IMR-90 (cell line): ENCODE measurements around the gene FAM163A.

Experiments
- CEBPB ChIP-seq: IDR thresholded peaks from 2 replicates; pipeline ENCODE4 v1.6.1; 2012; ENCODE audit warnings: low read depth, low read length, improper control_type of control experiment
- CHD1 ChIP-seq: IDR thresholded peaks from 2 replicates; pipeline ENCODE4 v1.6.1; 2012; ENCODE audit warnings: low read depth, low read length, improper control_type of control experiment
- CTCF ChIP-seq: conservative IDR thresholded peaks from 2 replicates; pipeline ENCODE4 v1.5.1; 2012; ENCODE audit warnings: mild to moderate bottlenecking, low read depth, low read length, improper control_type of control experiment
- MAFK ChIP-seq: IDR thresholded peaks from 2 replicates; pipeline ENCODE4 v1.6.1; 2012; ENCODE audit warnings: low read depth, low read length, improper control_type of control experiment
- MXI1 ChIP-seq: IDR thresholded peaks from 2 replicates; pipeline ENCODE4 v1.6.1; 2012; ENCODE audit warnings: low read depth, mild to moderate bottlenecking, low read length, moderate library complexity, borderline replicate concordance
- POLR2A ChIP-seq: IDR thresholded peaks from 2 replicates; pipeline ENCODE4 v1.6.1; 2012; ENCODE audit warnings: mild to moderate bottlenecking, low read depth, low read length
- RFX5 ChIP-seq: IDR thresholded peaks from 2 replicates; pipeline ENCODE4 v1.8.0; 2012; ENCODE audit warnings: low read depth, mild to moderate bottlenecking, low read length, moderate library complexity

- no peak for TF ChIP-seq POLR2A
- no peak for TF ChIP-seq CTCF
- no peak for TF ChIP-seq MAFK
- no peak for TF ChIP-seq CEBPB
- TF ChIP-seq MXI1, result no peak
- no peak for TF ChIP-seq CHD1
- TF ChIP-seq RFX5, result no peak
Measured at GRCh38 chr1:179785728-179786127, 42.6 kb downstream of the FAM163A start.
